Urinary bladder (tissue), 4 donors: ENCODE results near the gene PRMT7. TPM values are rescaled to one million over a fixed set of nuclear protein-coding genes. Genes with fewer than 3 reads are reported as not detected.
A peak's percentile ranks its signal among the peaks of the same experiment; 100 is the strongest.

Experiments
- DNase-seq: peaks from one replicate; pipeline ENCODE4 v3.0.0-alpha.2; 2015; ENCODE audit errors: extremely low spot score
- H3K27ac ChIP-seq: one replicate; pipeline ENCODE4 v1.5.1; 2013; ENCODE audit warnings: low read depth, mild to moderate bottlenecking, moderate library complexity
- H3K36me3 ChIP-seq: one replicate; pipeline ENCODE4 v1.6.1; 2013; ENCODE audit warnings: mild to moderate bottlenecking, moderate library complexity; ENCODE audit not compliant: insufficient read depth
- H3K4me1 ChIP-seq: one replicate; pipeline ENCODE4 v1.6.1; 2013; ENCODE audit warnings: mild to moderate bottlenecking, moderate library complexity; ENCODE audit not compliant: insufficient read depth
- H3K4me3 ChIP-seq: one replicate; pipeline ENCODE4 v1.5.1; 2013; ENCODE audit warnings: low read depth, low read length
- WGBS: extraction: QIAGEN DNeasy Blood & Tissue Kit; methylation state at CpG from one replicate; pipeline ENCODE4 v1.1.7; 2013; 5-methylcytosine and 5-hydroxymethylcytosine counted together
- polyA plus RNA-seq: library from polyadenylated mRNA; stranded (reverse); fragments of 200-250 nt; gene quantifications from one replicate; pipeline ENCODE4 v1.2.3, GENCODE V29; 2013
- total RNA-seq: library from RNA; depleted of rRNA; stranded (reverse); fragments of >200 nt; gene quantifications from one replicate; pipeline ENCODE4 v1.2.3, GENCODE V29; 2014
- donor health status: healthy with polysubstance abuse.
- donor health status: healthy.

PRMT7 gene
- total and polyA plus RNA-seq, 2 donors, result 38.7 to 53.2 TPM

DNA sequence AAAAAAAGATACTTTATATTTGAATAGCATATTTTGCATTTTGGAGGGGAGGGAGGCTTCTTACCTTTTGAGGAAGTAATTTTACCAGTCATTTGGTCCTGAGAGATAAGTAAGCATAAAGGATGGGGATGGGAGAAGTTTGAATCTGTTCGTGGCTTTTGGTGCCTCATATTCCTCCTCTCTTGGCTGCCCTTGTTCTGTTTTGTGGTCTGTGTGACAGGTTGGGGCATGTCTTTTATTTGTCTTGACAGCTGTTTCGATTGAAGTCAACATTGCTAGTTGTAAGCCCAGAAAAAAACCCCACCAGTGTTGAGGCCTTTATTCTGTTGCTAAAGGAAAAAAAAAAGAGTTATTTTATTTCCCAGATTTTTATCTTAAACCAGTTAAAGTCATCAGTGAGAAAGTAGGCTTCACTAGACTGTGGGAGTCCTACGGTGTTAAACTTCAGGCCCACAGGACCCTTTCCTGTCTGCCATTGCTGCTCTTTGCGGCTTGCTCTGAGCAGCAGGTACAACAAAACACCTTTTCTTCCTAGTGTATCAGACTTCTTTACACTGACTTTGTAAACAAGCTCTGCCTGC lies 35.1 kb upstream of the PRMT7 start:
- peak; percentile 66 for DNase-seq
- Histone ChIP-seq H3K27ac (no peak overlapping the region), H3K36me3 (no peaks in the 10 kb centered on the region), H3K4me3 (no peak overlapping the region), H3K4me1 (no peaks in the 10 kb centered on the region)
- WGBS, result 55% methylated on average over 4 of the region's 4 CpGs

DNA sequence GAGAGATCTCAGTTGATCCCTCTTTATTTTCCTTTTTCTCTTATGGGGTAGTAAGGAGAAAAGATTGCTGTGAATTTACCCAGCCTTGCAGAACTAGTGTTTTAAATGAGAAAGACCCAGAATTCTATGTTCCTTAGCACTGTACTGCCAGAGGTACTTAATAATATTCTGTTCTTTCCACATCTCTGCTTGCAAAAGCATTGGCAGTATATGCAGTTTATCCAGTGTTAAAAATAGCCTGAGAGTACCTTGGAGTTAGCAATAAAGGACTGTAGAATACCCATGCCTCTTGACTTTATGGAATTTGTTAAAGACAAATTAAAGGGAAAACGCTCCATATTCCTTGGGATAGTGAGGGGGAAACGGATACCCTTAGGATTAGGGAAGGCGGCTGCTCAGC lies 34.6 kb upstream of the PRMT7 start:
- H3K36me3 ChIP-seq, result no peaks in the 10 kb centered on the region
- H3K4me1 ChIP-seq, result no peaks in the 10 kb centered on the region
- WGBS, result 59% methylated on average over 3 of the region's 3 CpGs
- H3K27ac ChIP-seq, result no peak overlapping the region
- no peak overlapping the region for H3K4me3 ChIP-seq
- no peak for DNase-seq

DNA sequence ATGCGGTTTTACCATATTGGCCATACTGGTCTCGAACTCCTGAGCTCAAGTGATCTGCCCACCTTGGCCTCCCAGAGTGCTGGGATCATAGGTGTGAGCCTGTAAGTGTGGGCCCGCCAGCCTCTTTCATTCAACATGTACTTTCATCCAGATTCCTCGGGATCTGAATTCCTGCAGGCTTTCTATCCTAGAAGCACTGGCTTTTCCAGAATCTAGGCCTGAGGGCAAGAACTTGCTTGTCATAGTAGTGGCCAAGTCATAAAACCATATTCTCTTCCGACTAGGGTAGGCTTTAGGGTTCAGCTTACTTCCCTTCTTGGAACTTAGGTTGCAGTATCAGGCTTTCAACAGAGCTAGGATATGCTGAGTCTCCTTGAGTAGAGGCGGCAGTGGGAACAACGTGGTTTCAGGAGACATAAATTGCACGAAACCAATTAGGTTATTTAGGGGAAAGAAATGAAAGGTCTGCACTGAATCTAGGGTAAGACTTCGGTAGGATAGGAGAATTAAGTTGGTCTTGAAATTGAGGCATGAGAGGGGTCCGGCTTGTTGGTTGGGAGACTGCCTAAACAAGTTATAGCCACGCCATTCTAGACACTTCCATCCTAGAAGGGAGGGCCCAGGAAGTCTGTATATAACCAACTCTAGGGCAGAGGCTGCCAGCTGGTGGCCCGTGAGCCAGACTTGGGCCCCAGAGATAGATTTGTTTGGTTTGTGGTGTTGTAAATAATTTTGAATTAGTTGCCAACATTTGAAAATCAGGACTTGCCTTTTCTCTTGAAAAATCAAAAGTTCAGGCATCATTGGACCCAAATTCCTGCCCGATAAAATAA lies 30.9 kb upstream of the PRMT7 start:
- Histone ChIP-seq H3K4me1 (no peaks in the 10 kb centered on the region), H3K36me3 (no peaks in the 10 kb centered on the region), H3K4me3 (no peak overlapping the region), H3K27ac (no peak overlapping the region)
- no peak for DNase-seq
- 90% methylated on average over 13 of the region's 13 CpGs for WGBS

DNA sequence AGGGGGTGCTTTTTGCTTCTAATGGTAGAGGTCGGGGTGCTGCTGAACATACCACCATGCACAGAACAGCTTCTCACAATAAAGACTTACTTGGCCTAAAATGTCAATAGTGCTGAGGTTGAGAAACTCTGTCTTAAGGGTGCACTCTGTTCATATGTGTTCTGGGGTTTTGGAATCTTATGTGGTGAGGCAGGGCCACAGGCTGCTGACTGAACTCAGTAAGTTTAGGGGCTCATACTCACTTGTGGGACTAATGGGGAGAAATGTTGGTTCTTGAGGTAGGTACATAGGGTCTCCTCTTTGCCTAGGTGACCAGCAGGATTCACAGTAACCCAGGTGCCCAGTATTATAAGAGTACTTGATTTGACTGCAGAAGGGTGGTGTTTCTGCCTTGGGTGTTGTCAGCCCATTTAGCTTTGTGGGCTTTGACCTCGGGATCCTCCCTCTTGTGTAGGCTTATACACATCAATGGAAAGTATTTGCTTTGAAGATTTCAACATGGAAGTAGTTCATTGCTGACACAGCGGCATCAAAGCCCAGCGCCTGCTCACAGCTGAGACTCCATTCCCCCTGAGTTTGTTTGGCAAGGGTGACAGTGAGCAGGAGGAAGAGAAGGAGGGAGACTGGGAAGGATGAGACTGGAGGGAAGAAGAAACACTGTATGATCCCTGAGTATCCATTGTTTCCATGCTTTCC lies 29.3 kb upstream of the PRMT7 start:
- whole genome bisulfite sequencing, result 91% methylated on average over 4 of the region's 4 CpGs
- Histone ChIP-seq H3K4me1 (no peaks in the 10 kb centered on the region), H3K4me3 (no peak overlapping the region), H3K27ac (no peak overlapping the region), H3K36me3 (no peaks in the 10 kb centered on the region)
- DNase-seq, result no peak

DNA sequence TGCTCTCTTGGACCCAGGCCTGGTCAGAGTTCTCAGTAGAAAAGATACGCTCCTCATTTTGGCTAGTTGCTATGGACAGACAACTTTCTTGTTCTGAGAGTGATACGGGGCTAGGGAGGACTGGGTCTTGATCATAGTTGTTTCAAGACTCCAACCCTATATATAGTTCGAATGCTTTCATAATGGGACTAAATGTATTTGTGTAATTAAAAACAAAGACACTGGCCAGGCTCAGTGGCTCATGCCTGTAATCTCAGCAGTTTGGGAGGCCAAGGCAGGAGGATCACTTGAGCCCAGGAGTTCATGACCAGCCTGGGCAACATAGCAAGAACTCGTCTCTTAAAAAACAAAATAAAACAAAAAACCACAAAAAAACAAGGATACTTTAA lies 28.8 kb upstream of the PRMT7 start:
- no peak overlapping the region for H3K27ac ChIP-seq
- H3K4me1 ChIP-seq, result no peaks in the 10 kb centered on the region
- H3K4me3 ChIP-seq, result no peak overlapping the region
- 88% methylated on average over 4 of the region's 4 CpGs for WGBS
- H3K36me3 ChIP-seq, result no peaks in the 10 kb centered on the region
- no peak for DNase-seq

DNA sequence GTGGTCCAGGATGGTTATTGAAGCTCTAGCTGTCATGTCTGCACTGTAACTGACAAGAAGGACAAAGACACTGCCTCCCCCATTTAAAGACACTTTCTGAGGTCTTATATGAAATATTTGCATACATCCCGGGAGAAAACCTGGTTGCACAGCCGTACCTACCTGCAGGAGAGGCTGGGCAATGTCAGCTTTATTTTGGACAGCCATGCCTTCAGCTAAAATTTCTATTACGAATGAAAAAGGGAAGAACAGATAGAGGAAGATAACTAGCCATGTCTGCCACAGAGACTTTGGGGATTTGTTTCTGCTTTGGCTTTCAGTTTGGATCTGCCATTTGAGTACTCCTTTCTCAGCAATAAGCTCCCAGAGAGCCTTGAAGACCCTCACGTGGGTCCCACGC lies 27.5 kb upstream of the PRMT7 start:
- no peak for DNase-seq
- Histone ChIP-seq H3K4me3 (no peak overlapping the region), H3K36me3 (no peaks in the 10 kb centered on the region), H3K27ac (no peak overlapping the region), H3K4me1 (no peaks in the 10 kb centered on the region)
- 76% methylated on average over 5 of the region's 5 CpGs for WGBS

DNA sequence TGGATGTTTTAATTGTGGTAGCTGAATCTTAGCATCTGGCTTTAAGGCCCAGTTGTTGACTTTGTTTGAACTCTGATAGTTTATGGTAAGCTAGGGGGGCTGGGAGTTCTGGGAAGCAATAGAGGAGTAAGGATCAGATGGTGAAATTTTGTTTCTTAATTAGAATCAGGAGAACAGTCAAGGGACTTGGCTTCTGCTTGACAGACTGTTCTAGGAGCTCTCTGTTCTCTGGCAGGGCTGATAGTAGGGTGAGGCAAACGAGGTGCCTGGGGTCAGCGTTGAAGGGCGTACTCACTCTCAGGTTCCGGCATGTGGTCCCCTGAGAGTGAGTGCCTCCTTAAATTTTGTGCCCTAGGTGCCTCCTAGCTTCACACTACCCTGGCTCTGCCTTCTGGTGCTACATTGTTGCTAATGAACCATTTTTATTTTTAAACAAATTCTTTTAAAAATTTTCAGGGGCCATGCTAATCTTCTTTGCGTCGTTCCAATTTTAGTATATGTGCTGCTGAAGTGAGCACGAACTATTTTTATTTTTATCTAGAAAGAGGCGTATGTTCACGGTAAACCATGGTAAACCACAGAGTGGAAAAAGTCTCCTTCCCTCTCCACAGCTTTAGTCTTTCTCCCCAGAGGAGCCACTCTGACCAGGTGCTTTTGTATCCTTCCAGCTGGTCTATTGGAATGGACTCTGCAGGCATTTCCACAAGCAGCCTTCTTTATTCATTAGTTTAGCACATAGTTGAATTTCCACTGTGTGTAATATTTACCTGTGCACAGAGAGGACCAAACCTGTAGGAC lies 26.8 kb upstream of the PRMT7 start:
- H3K4me1 ChIP-seq, result no peaks in the 10 kb centered on the region

DNA sequence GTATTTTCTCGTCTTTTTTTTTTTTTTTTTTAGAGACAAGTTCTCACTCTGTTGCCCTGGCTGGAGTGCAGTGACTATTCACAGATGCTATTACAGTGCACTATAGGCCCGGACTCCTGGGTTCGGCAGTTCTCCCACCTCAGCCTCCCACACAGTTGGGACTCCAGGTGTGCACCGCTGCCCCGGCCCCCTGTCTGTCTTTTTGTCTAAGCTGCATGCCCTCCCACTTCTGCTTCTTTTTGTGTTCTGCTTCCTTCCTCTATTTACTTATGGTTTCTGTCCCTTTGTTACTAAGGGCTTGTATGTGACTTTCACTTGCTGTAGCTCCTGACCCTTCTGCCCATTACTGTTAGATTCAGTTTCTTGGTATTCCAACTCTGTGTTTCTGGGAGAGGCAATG lies 26.0 kb upstream of the PRMT7 start:
- 70% methylated on average over 5 of the region's 5 CpGs for WGBS

More for the DNA sequence above, 26.8 kb upstream of the PRMT7 start:
- no peak overlapping the region for H3K4me3 ChIP-seq
- DNase-seq, result no peak
- H3K27ac ChIP-seq, result no peak overlapping the region
- H3K36me3 ChIP-seq, result no peaks in the 10 kb centered on the region
- WGBS, result 77% methylated on average over 9 of the region's 9 CpGs

DNA sequence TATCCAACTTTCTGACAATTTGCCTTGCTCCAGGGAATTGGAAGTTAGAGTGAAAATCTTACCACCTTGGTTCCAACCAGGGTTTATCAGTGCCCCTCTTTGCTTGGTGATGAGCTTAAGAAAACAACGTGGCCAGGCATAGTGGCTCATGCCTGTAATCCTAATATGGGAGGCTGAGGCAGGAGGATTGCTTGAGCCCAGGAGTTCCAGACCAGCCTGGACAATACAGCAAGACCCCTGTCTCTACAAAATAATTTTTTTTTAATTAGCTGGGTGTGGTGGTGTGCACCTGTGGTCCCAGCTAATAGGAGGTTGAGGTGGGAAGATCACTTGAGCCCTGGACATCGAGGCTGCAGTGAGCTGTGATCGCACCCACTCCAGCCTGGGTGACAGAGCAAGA lies 25.1 kb upstream of the PRMT7 start:
- Histone ChIP-seq H3K27ac (no peak overlapping the region), H3K4me3 (no peak overlapping the region), H3K36me3 (no peaks in the 10 kb centered on the region), H3K4me1 (no peaks in the 10 kb centered on the region)
- no peak for DNase-seq
- 90% methylated on average over 3 of the region's 3 CpGs for WGBS

More for the DNA sequence above, 26.0 kb upstream of the PRMT7 start:
- DNase-seq, result no peak
- Histone ChIP-seq H3K4me3 (no peak overlapping the region), H3K4me1 (no peaks in the 10 kb centered on the region), H3K27ac (no peak overlapping the region), H3K36me3 (no peaks in the 10 kb centered on the region)

DNA sequence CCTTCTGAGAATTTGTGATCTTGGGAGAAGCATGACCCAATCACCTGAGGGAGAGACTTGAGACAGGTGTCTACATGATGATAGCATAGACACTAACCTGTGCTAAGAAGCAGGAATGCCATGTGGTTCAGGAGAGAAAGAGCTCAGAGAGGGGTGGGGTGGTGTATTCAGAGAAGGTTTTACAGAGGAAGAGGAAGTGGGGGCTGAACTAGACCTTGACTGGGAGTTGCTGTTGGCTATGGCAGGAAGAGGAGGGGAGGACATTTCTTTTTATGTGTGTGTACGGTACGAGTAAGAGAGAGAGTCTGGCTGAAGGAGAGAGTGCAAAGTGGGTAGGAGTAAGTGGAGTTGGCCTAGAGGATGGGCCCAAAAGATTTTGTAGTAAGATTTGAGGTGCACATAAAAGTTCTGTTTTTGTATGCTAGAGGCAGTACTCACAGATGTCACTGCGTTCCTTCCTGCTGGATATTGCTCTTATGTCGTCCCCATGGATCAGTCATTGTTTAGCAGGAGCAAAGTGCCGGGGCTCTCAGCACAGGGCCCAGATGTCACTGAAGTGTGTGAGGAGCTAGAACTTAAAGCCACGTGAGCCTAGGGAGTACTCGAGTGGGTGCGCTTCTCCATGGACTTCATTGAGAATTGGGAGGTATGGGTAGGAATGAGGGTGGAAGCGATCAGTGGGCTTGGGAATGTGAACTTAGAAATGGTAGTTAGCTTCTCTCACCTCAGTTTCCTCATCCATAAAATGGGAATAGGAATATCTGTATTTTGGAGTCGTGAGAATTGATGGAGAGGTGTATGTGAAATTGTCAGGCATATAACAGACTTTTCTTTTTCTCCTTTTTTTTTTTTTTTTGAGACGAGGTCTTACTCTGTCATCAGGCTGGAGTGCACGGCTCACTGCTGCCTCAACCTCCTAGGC lies 24.4 kb upstream of the PRMT7 start:
- no peak overlapping the region for H3K27ac ChIP-seq
- WGBS, result 82% methylated on average over 12 of the region's 12 CpGs
- no peak for DNase-seq
- no peaks in the 10 kb centered on the region for H3K4me1 ChIP-seq
- H3K36me3 ChIP-seq, result no peaks in the 10 kb centered on the region
- H3K4me3 ChIP-seq, result no peak overlapping the region

DNA sequence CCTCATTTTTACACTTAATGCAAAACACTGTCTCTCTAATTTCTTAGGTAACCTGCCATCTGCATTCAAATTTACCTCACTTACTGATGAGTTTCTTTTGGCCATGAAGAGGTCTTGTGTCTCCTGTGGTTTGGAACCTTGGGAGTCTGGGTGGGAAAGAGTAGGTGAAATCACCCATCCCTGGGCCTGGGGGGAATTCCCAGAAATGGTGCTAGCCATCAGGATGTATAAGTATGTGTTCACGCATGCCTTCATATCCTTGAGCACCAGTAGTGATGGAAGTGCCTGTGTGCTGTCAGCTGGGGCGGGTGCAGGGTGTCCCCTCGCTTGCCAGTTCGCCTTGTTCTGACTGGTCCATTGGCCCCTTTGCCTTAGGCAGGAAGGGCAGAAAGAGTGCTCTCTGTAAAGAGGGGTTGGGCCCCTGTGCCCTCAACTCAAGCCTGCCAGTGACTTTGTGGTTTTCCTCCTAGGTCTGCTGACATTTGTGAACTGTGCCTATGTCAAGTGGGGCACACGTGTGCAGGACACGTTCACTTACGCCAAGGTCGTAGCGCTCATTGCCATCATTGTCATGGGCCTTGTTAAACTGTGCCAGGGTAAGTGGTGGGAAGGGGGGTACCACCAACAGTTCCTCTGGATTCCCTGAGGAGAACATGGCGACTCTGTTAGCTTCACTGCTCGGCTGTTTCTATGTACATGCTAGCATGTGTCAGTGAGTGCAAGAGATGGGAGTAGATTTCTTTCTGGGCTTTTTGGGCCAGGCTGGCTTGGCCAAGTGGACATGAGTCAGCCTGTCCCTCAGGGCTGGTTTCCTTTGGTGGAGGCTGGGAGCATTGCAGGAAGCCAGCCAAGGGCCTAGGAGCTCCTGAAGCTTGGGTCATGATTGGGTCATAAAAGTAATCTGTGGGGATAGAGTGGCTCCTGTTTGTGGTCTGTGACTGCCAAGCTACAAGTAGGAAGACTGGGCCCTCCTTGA lies 23.3 kb upstream of the PRMT7 start:
- no peaks in the 10 kb centered on the region for H3K4me1 ChIP-seq
- no peak overlapping the region for H3K27ac ChIP-seq
- no peak overlapping the region for H3K4me3 ChIP-seq
- 88% methylated on average over 11 of the region's 11 CpGs for WGBS
- no peak for DNase-seq
- H3K36me3 ChIP-seq, result no peaks in the 10 kb centered on the region

DNA sequence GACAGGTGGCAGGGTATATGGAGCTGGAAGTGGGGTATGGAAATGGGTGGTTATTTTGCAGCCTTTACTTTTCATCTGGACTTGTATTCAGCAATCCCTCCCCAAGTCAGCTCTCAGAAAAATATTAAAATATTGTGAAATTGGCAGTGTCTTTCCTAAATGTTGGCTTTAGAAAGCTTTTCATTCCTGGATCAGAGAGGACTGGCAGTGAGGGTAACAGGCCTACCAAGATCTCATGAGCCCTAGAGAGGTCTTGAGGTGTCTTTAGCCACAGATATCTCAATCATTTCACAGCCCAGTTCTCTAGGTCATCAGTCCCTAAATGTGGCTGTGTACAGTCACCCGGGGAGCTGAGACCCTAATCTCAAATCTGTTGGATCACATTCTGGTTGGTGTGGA lies 22.6 kb upstream of the PRMT7 start:
- H3K4me1 ChIP-seq, result no peaks in the 10 kb centered on the region

More for the DNA sequence above, 22.6 kb upstream of the PRMT7 start:
- DNase-seq, result no peak
- WGBS, result 91% methylated on average over 1 of the region's 1 CpG
- Histone ChIP-seq H3K36me3 (no peaks in the 10 kb centered on the region), H3K4me3 (no peak overlapping the region), H3K27ac (no peak overlapping the region)
